H9 (cell line): ENCODE data around the gene TMBIM1. TPM values are rescaled to one million over a fixed set of nuclear protein-coding genes. Genes with fewer than 3 reads are reported as not detected.

Experiments used
- DNase-seq: peaks from one replicate; pipeline ENCODE4 v3.0.0-alpha.2; 2017
- H2AFZ ChIP-seq: one replicate; pipeline ENCODE4 v1.6.1; 2013; ENCODE audit warnings: mild to moderate bottlenecking, low read length, control low read depth, moderate library complexity
- H2AK5ac ChIP-seq: 2 replicates; pipeline ENCODE4 v1.6.1; 2013; ENCODE audit warnings: low read length, control low read depth, mixed read lengths; ENCODE audit not compliant: insufficient read length
- H2BK120ac ChIP-seq: one replicate; pipeline ENCODE4 v1.6.1; 2013; ENCODE audit warnings: low read depth, mild to moderate bottlenecking, low read length, control low read depth, inconsistent platforms; ENCODE audit not compliant: poor library complexity, severe bottlenecking
- H2BK12ac ChIP-seq: 2 replicates; pipeline ENCODE4 v1.6.1; 2013; ENCODE audit warnings: low read length, control low read depth, mixed read lengths, low read depth; ENCODE audit not compliant: insufficient read length
- H2BK15ac ChIP-seq: 2 replicates; pipeline ENCODE4 v1.6.1; 2013; ENCODE audit warnings: low read depth, low read length, control low read depth
- H2BK20ac ChIP-seq: one replicate; pipeline ENCODE4 v1.6.1; 2013; ENCODE audit warnings: low read depth, mild to moderate bottlenecking, low read length, control low read depth, inconsistent platforms; ENCODE audit not compliant: poor library complexity, severe bottlenecking
- H2BK5ac ChIP-seq: 2 replicates; pipeline ENCODE4 v1.6.1; 2013; ENCODE audit warnings: low read length, control low read depth, mixed read lengths; ENCODE audit not compliant: insufficient read length
- H3K14ac ChIP-seq: 2 replicates; pipeline ENCODE4 v1.6.1; 2013; ENCODE audit warnings: low read length, control low read depth; ENCODE audit not compliant: insufficient read depth
- H3K18ac ChIP-seq: 2 replicates; pipeline ENCODE4 v1.6.1; 2013; ENCODE audit warnings: low read depth, mild to moderate bottlenecking, mixed read lengths, low read length, control low read depth; ENCODE audit not compliant: insufficient read length
- H3K23ac ChIP-seq: 2 replicates; pipeline ENCODE4 v1.6.1; 2013; ENCODE audit warnings: low read length, control low read depth, mixed read lengths, low read depth; ENCODE audit not compliant: insufficient read length
- H3K23me2 ChIP-seq: 2 replicates; pipeline ENCODE4 v1.6.1; 2013; ENCODE audit warnings: low read depth, mild to moderate bottlenecking, mixed read lengths, low read length, control low read depth; ENCODE audit not compliant: insufficient read length, poor library complexity, severe bottlenecking
- H3K27ac ChIP-seq: 2 replicates; pipeline ENCODE4 v1.5.1; 2013; ENCODE audit warnings: low read length, control low read depth, mixed read lengths, low read depth; ENCODE audit not compliant: insufficient read length
- H3K27me3 ChIP-seq: 2 replicates; pipeline ENCODE4 v1.6.1; 2013; ENCODE audit warnings: low read length, control low read depth, inconsistent platforms; ENCODE audit not compliant: insufficient read depth
- H3K4ac ChIP-seq: 2 replicates; pipeline ENCODE4 v1.6.1; 2013; ENCODE audit warnings: low read depth, mild to moderate bottlenecking, control low read depth, inconsistent platforms, low read length, moderate library complexity
- H3K4me1 ChIP-seq: 2 replicates; pipeline ENCODE4 v1.6.1; 2013; ENCODE audit warnings: low read length, control low read depth, inconsistent platforms; ENCODE audit not compliant: insufficient read depth
- H3K4me2 ChIP-seq: 2 replicates; pipeline ENCODE4 v1.6.1; 2013; ENCODE audit warnings: low read length, control low read depth, mixed read lengths; ENCODE audit not compliant: insufficient read length, insufficient read depth
- H3K56ac ChIP-seq: 2 replicates; pipeline ENCODE4 v1.6.1; 2013; ENCODE audit warnings: low read depth, mild to moderate bottlenecking, mixed read lengths, low read length, control low read depth; ENCODE audit not compliant: insufficient read length
- H3K79me1 ChIP-seq: 2 replicates; pipeline ENCODE4 v1.6.1; 2013; ENCODE audit warnings: low read depth, mild to moderate bottlenecking, moderate library complexity, low read length, control low read depth, inconsistent platforms; ENCODE audit not compliant: insufficient read depth, poor library complexity, severe bottlenecking
- H3K79me2 ChIP-seq: 2 replicates; pipeline ENCODE4 v1.6.1; 2013; ENCODE audit warnings: low read length, control low read depth, inconsistent platforms; ENCODE audit not compliant: insufficient read depth
- H3K9ac ChIP-seq: 2 replicates; pipeline ENCODE4 v1.6.1; 2013; ENCODE audit warnings: low read length, control low read depth, mixed read lengths; ENCODE audit not compliant: insufficient read length; ENCODE audit errors: extremely low read depth
- H3K9me3 ChIP-seq: one replicate; pipeline ENCODE4 v1.6.1; 2013; ENCODE audit warnings: low read depth, low read length, inconsistent platforms; ENCODE audit not compliant: control insufficient read depth
- H3T11ph ChIP-seq: one replicate; pipeline ENCODE4 v1.6.1; 2013; ENCODE audit warnings: mild to moderate bottlenecking, low read length, control low read depth, inconsistent platforms
- H4K20me1 ChIP-seq: one replicate; pipeline ENCODE4 v1.6.1; 2013; ENCODE audit not compliant: control insufficient read depth, insufficient read length, insufficient read depth
- H4K5ac ChIP-seq: 2 replicates; pipeline ENCODE4 v1.6.1; 2013; ENCODE audit warnings: low read depth, mild to moderate bottlenecking, mixed read lengths, low read length, control low read depth; ENCODE audit not compliant: insufficient read length
- H4K8ac ChIP-seq: replicated peaks from 2 replicates; pipeline ENCODE4 v1.6.1; 2013; ENCODE audit warnings: low read length, control low read depth, mixed read lengths, low read depth; ENCODE audit not compliant: insufficient read length
- H4K91ac ChIP-seq: 2 replicates; pipeline ENCODE4 v1.6.1; 2013; ENCODE audit warnings: low read depth, mild to moderate bottlenecking, moderate library complexity, mixed read lengths, low read length, control low read depth; ENCODE audit not compliant: insufficient read length
- H3K27ac Mint-ChIP-seq, 3 experiments: 2 replicates in 2 of 3; 3 replicates in 1 of 3; pipeline ENCODE4 v1.8.0; 2020 to 2021; ENCODE audit warnings: mixed read lengths in 3 of 3, mild to moderate bottlenecking in 1 of 3, moderate library complexity in 1 of 3
- H3K27me3 Mint-ChIP-seq: 2 replicates; pipeline ENCODE4 v1.8.0; 2021; ENCODE audit warnings: low read depth, mild to moderate bottlenecking, moderate library complexity, mixed read lengths
- H3K36me3 Mint-ChIP-seq, 3 experiments: 2 replicates in 2 of 3; 3 replicates in 1 of 3; pipeline ENCODE4 v1.8.0; 2020 to 2021; ENCODE audit warnings: low read depth in 3 of 3, mixed read lengths in 3 of 3; ENCODE audit not compliant: insufficient read depth in 1 of 3
- H3K4me1 Mint-ChIP-seq, 2 experiments: 2 replicates each; pipeline ENCODE4 v1.8.0; 2020; ENCODE audit warnings: mixed read lengths in 2 of 2
- H3K4me3 Mint-ChIP-seq, 2 experiments: 2 replicates in 1 of 2; 3 replicates in 1 of 2; pipeline ENCODE4 v1.8.0; 2020 to 2021; ENCODE audit warnings: mild to moderate bottlenecking in 2 of 2, mixed read lengths in 2 of 2, moderate library complexity in 1 of 2
- H3K9me3 Mint-ChIP-seq, 2 experiments: 2 replicates in 1 of 2; 3 replicates in 1 of 2; pipeline ENCODE4 v1.8.0; 2020; ENCODE audit warnings: mild to moderate bottlenecking in 2 of 2, mixed read lengths in 2 of 2, moderate library complexity in 1 of 2
- WGBS: extraction: QIAGEN DNeasy Blood & Tissue Kit; methylation state at CpG from one replicate; pipeline ENCODE4 v1.1.7; 2013; ENCODE audit warnings: missing lambda C conversion rate, low lambda C conversion rate, mixed read lengths; ENCODE audit not compliant: insufficient read length; ENCODE audit errors: extremely low coverage; 5-methylcytosine and 5-hydroxymethylcytosine counted together
- total RNA-seq: library from RNA; stranded (reverse); gene quantifications from 2 replicates; pipeline ENCODE4 v1.2.1, GENCODE V29; 2021
- TF ChIP-seq, protein P1 (sequence below): fragments of 200-600 bp; sonication (generic); conservative IDR thresholded peaks from 3 replicates; pipeline ENCODE4 v1.8.0; 2021; ENCODE audit warnings: antibody characterized with exemption, mild to moderate bottlenecking

Gene TMBIM1
- total RNA-seq, 1 experiment from 2014 or later: 17.4 TPM

DNA sequence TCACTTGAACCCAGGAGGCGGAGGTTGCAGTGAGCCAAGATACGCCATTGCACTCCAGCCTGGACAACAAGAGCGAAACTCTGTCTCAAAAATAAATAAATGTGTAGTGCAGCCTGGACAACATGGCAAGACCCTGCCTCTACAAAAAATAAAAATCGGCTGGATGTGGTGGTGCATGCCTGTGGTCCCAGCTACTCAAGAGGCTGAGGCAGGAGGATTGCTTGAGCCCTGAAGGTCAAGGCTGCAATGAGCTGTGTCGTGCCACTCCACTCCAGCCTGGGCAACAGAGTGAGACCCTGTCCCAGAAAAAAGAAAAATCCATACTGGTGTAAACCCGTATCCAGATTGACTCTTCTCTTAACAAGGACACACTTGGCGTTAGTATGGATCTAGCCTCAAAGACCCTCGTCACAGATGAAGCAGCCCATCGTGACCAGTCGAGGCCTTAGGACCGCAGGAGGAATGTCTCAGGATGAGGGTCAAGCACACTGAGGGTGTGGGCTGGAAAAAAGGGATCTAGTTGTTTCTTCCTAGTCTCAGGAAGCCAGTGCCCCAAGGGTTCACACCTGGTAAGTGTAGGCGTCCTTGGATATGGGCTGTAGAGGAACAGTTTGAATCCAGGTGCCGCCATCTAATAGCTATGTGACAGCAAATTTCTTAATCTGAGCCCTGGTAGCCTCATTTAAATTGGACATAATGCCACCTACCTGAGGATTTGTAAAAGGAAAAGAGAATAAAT, 35.5 kb downstream of the TMBIM1 start:
- Histone ChIP-seq H2AFZ (no peak overlapping the region), H2BK15ac (no peak overlapping the region), H3K4me2 (no peak overlapping the region), H3K27me3 (no peaks in the 10 kb centered on the region), H2BK5ac (no peak overlapping the region), H4K20me1 (no peaks in the 10 kb centered on the region), H4K91ac (no peak overlapping the region), H3K23me2 (no peaks in the 10 kb centered on the region), H2BK120ac (no peak overlapping the region), H2BK12ac (no peak overlapping the region), H3K4ac (no peak overlapping the region), H3K79me1 (no peaks in the 10 kb centered on the region), H3K27ac (no peak overlapping the region), H3K18ac (no peak overlapping the region), H3K79me2 (no peaks in the 10 kb centered on the region), H4K5ac (no peak overlapping the region), H4K8ac (no peak overlapping the region), H2BK20ac (no peak overlapping the region), H3K4me1 (peaks cover 4% of the 10 kb centered on the region; the same call in 1 of the 2 replicates), H2AK5ac (no peak overlapping the region), H3K9me3 (no peaks in the 10 kb centered on the region), H3T11ph (no peak overlapping the region), H3K56ac (no peak overlapping the region), H3K9ac (no peak overlapping the region), H3K14ac (no peak overlapping the region), H3K23ac (no peak overlapping the region)
- DNase-seq: no peak
- Mint-ChIP-seq H3K4me3 (no peak overlapping the region), H3K36me3 (peaks cover 13 to 46% (median 38%) of the 10 kb centered on the region in 3 experiments), H3K27ac (no peak overlapping the region), H3K4me1 (peaks cover 23 to 32% of the 10 kb centered on the region in 2 experiments), H3K27me3 (no peaks in the 10 kb centered on the region), H3K9me3 (no peaks in the 10 kb centered on the region)
- TF ChIP-seq, protein P1, sequence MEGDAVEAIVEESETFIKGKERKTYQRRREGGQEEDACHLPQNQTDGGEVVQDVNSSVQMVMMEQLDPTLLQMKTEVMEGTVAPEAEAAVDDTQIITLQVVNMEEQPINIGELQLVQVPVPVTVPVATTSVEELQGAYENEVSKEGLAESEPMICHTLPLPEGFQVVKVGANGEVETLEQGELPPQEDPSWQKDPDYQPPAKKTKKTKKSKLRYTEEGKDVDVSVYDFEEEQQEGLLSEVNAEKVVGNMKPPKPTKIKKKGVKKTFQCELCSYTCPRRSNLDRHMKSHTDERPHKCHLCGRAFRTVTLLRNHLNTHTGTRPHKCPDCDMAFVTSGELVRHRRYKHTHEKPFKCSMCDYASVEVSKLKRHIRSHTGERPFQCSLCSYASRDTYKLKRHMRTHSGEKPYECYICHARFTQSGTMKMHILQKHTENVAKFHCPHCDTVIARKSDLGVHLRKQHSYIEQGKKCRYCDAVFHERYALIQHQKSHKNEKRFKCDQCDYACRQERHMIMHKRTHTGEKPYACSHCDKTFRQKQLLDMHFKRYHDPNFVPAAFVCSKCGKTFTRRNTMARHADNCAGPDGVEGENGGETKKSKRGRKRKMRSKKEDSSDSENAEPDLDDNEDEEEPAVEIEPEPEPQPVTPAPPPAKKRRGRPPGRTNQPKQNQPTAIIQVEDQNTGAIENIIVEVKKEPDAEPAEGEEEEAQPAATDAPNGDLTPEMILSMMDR: no peak
- no CpG with 5 or more reads among the region's 13 CpGs for WGBS
